ENCODE results near the gene PLA2G4D.

PLA2G4D gene

DNA sequence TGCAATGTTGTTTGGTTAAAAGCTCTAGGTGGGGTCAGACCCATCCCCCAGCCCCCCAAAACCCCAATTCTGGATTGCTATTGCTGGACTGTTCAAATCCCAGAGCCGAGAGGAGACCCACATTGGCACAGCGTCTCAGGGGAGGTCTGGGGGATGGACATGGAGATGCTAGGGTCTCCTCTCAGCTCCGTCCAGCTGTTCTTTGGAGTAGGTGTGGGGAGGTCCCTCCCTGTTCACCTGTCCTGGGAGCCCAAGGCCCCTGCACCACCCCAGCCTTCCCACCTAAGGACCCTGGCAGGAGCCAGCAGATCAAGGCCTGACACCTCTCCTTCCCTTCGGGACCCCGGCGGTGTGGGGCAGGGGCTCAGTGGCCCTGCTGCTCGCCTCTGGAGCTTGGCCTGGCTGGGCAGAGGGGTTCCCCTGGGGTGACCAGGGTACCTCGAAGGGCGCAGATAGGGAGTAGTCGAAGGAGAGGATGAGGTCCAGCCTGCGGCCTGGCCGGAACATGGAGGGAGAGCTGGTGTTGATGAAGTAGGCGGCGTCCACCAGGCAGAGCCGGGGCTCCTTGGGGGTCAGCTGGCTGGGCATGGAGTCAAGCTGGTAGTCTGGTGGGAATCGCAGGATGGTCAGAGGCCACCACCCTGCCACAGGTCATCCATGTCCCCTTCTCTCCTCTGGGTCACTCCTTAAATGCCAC, 23.9 kb downstream of the PLA2G4D start:
- in situ Hi-C loops (cut with HindIII; ENCODE audit: low pct_ligation_motif_present, low sequenced_read_pairs) = no loop called here
- no peaks in the 10 kb centered on the region for H3K27me3 ChIP-seq (replicated peaks)
- no peaks in the 10 kb centered on the region for H3K36me3 ChIP-seq (replicated peaks)
- no peak overlapping the region for H3K4me3 ChIP-seq (ENCODE audit: low read depth, low read length)
- no peak for TF ChIP-seq CTCF (IDR thresholded peaks at IDR 0.05; ENCODE audit: low read depth, low read length, missing control alignments)
- no peak overlapping the region for H3K27ac ChIP-seq
- no peak for DNase-seq

GRCh38 chr15:42069496-42070278, 24.7 kb downstream of the PLA2G4D start:
- Histone ChIP-seq H3K27ac (no peak overlapping the region), H3K4me3 (ENCODE audit: low read depth, low read length) (no peak overlapping the region), H3K27me3 (replicated peaks) (no peaks in the 10 kb centered on the region), H3K36me3 (replicated peaks) (no peaks in the 10 kb centered on the region)
- TF ChIP-seq CTCF (IDR thresholded peaks at IDR 0.05; ENCODE audit: low read depth, low read length, missing control alignments) = no peak
- in situ Hi-C loops (cut with HindIII; ENCODE audit: low pct_ligation_motif_present, low sequenced_read_pairs) = no loop called here
- DNase-seq = no peak

DNA sequence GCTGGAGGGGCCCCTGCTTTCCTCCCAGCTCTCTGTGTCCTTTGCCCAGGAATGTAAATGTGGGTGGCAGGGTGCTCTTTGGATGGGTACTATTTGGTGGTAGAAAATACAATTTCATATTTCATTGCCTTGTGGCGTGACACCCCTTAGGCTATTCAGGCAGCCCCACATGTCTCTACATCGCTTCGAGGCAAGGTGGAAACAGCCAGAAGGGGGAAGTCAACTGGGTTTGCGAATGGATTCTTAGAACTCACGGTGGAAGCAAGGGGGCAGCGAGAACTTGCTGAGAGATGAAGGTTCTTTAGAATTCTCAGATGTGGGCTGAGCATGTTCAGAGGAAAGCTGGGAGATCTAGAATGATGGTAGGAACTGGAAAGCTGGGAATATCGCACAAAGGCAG, 25.3 kb downstream of the PLA2G4D start:
- DNase-seq = no peak
- H3K4me3 ChIP-seq (ENCODE audit: low read depth, low read length) = no peak overlapping the region
- no peak overlapping the region for H3K27ac ChIP-seq
- no peak for TF ChIP-seq CTCF (IDR thresholded peaks at IDR 0.05; ENCODE audit: low read depth, low read length, missing control alignments)
- no peaks in the 10 kb centered on the region for H3K36me3 ChIP-seq (replicated peaks)
- no peaks in the 10 kb centered on the region for H3K27me3 ChIP-seq (replicated peaks)
- in situ Hi-C loops (cut with HindIII; ENCODE audit: low pct_ligation_motif_present, low sequenced_read_pairs) = no loop called here

- DNase-seq = no peak
- no peak for TF ChIP-seq CTCF (IDR thresholded peaks at IDR 0.05; ENCODE audit: low read depth, low read length, missing control alignments)
- in situ Hi-C loops (cut with HindIII; ENCODE audit: low pct_ligation_motif_present, low sequenced_read_pairs) = no loop called here
- Histone ChIP-seq H3K4me3 (ENCODE audit: low read depth, low read length) (no peak overlapping the region), H3K36me3 (replicated peaks) (no peaks in the 10 kb centered on the region), H3K27ac (no peak overlapping the region), H3K27me3 (replicated peaks) (no peaks in the 10 kb centered on the region)
These were observed 25.8 kb downstream of the PLA2G4D start for GRCh38 chr15:42068601-42069000.

GRCh38 chr15:42066764-42067415, 27.5 kb downstream of the PLA2G4D start:
- no peaks in the 10 kb centered on the region for H3K36me3 ChIP-seq (replicated peaks)
- no peak overlapping the region for H3K4me3 ChIP-seq (ENCODE audit: low read depth, low read length)
- no peak for DNase-seq
- in situ Hi-C loops (cut with HindIII; ENCODE audit: low pct_ligation_motif_present, low sequenced_read_pairs) = no loop called here
- H3K27me3 ChIP-seq (replicated peaks) = no peaks in the 10 kb centered on the region
- H3K27ac ChIP-seq = no peak overlapping the region
- no peak for TF ChIP-seq CTCF (IDR thresholded peaks at IDR 0.05; ENCODE audit: low read depth, low read length, missing control alignments)
